ENCODE data around the gene INTS6.

The INTS6 gene

DNA sequence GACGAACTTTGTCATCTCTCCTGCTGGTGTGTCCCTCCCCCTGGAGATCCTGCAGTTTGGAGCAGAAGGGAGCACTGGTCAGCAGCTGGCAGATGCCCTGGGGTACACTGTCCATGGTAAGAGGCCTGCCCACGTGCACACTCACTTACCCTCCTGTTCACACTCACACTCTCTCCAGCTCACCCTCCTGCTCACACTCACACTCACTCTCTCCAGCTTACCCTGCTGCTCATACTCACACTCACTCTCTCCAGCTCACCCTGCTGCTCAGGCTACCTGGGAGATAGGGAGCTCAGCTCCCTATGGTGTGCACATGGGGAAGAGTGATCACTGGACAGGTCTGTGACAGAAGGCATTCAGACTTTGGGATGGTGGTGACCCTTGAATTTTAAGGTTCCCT, 111.6 kb downstream of the INTS6 start:
- no peak for DNase-seq

GRCh38 chr13:51339952-51340732, 112.7 kb downstream of the INTS6 start:
- no peak for DNase-seq

GRCh38 chr13:51339354-51339753, 113.5 kb downstream of the INTS6 start, which contains the start of gene SERPINE3:
Gene SERPINE3 (plus strand): TSS chr13:51339691. CDS start chr13:51341092, 1,401 bp downstream.
- DNase-seq: no peak

DNA sequence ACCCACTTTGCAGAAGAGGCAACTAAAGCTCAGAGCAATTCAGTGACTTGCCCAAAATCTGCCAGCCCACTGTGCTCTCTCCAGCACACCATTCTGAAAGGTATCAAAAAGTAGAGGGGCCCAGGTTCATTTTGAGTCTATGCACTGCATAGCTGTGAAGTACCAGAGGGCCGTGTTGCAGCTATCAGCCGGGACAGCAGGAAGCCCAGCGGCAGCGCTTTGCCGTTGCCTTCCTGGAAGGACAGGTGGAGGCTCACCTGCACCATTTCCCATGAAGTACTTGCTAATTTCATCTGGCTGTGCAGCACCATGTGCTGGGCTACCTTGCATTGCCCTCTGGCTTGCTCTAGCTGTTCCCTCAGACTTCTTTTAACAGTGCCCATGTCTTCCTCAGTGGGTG, 116.1 kb downstream of the INTS6 start:
- DNase-seq: no peak

- no peak for DNase-seq
These were observed 119.0 kb downstream of the INTS6 start for GRCh38 chr13:51333826-51334225.

DNA sequence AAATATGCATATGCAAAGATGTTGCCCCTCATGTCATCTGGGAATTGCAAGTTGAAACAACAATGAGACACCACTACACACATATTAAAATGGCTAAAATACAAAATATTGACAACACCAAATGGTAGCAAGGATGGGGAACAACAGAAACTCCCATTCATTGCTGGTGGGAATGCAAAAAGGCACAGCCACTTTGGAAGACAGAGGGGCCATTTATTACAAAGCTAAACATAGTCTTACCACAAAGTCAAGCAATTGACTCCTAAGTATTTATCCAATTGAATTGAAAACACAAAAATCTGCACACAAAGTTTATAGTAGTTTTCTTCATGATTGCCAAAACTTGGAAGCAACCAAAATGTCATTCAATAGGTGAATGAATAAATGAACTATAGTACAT, 119.4 kb downstream of the INTS6 start:
- DNase-seq: no peak

GRCh38 chr13:51332566-51333361, 120.1 kb downstream of the INTS6 start:
- DNase-seq: no peak

GRCh38 chr13:51331354-51331861, 121.4 kb downstream of the INTS6 start:
- DNase-seq: no peak

GRCh38 chr13:51330791-51331190, 122.0 kb downstream of the INTS6 start:
- peak; percentile 41 for DNase-seq

GRCh38 chr13:51329606-51330005, 123.2 kb downstream of the INTS6 start:
- DNase-seq: no peak

- no peak for DNase-seq
These were observed 124.3 kb downstream of the INTS6 start for GRCh38 chr13:51328488-51328887.

- no peak for DNase-seq
These were observed 124.9 kb downstream of the INTS6 start for GRCh38 chr13:51327961-51328360.

GRCh38 chr13:51326777-51327176, 126.1 kb downstream of the INTS6 start:
- peak; percentile 37 for DNase-seq

DNA sequence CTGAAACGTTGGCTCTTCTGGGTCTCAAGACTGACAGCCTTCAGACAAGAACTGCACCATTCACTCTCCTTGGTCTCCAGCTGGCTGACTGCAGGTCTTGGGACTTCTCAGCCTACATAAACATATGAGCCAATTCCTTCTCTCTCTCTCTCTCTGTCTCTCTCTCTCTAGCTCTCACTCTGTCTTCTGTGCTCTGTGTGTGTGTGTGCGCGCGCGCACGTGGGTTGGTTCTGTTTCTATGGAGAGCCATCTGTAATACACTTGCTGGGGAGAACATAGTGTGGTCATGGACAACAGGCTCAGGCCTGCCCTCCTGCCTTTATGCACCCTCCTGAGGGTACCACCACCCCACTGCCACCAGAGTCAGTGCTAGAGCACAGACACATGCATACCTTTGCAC, 127.0 kb downstream of the INTS6 start:
- DNase-seq: no peak

- DNase-seq: no peak
These were observed 128.0 kb downstream of the INTS6 start for GRCh38 chr13:51324714-51325420.

DNA sequence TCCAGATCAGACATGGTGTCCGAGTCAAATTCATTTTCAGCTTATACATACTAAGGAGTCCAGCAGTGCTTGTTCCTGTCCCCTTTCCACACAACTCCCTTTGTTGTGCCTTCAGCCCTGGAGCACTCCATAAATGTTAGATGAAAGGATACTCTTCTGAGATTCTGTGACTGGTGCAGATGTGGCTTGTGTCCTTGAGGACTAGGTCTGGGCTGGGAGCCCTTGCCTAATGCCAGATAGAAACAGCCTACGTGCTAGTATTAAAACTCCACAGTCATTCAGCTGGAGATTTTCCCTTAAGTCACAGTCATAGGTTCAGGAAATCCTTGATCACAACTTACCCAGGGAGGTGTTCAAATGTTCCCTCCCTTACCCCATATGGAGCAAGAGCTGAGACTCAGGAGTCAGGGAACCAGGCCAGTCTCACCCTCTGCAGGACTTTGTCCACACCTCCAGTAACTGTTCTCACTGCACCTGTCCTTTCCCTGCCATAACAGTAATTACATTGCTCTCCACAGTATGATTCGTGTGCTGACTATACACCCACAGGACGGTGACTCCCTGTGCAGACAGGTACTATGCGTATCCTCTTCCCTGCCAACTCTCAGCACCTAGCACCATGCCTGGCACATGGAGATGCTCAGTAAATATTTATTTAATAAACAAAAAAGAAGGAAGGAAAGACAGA, 128.9 kb downstream of the INTS6 start:
- no peak for DNase-seq

GRCh38 chr13:51322826-51323225, 130.0 kb downstream of the INTS6 start:
- DNase-seq: no peak

DNA sequence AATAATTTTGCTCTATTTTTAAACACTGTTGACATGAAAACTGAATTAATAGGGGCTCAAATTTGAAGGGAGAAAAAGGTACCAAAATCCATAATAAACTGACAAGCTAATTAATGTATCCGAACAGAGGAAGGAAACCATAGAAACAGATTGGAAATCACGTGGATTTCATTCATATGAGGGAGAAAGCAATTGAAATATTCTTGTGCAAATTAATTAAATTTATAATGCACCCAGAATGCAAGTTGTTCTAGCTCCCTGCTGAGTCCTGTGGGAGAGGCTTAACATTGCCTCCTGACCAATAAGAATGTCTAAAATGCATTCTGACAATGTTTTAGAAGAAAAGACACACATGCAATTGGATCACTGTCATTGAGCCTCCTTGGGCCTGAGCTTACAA, 131.0 kb downstream of the INTS6 start:
- peak; percentile 21 for DNase-seq

DNA sequence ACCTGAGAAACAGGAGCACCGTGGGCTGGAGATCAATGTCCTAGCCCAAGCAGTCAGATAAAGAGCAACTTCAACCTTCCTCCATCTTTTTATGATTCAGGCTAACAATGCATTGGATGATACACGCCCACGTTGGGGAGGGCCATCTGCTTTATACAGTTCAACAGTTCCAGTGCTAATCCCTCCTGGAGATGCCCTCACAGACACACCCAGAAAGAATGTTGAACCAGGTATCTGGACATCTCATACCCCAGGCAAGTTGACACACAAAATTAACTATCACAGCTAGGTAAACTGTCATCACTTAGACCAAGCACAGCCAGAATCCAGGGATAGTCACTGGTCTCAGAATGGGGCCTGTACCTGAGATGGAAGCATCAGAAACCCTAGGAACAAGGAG, 134.0 kb downstream of the INTS6 start:
- no peak for DNase-seq

DNA sequence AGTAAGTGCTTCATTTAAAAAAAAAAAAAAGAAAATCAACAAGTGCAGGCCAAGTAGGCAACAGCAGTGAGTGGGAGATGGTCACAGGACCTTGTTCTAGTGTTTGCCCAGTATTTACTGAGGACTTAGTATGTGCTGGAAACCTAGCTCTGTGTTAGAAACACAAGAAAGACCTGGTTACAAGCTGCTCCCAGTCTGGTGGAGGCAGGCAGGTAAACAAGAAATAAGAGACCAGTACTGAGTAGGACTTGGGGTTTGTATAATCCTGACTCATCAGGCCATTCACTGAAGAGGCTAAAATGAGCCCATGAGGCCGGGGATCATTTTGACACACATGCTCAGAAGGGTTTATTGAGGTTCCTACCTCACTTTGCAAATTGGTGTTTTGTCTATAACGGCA, 134.8 kb downstream of the INTS6 start:
- no peak for DNase-seq

DNA sequence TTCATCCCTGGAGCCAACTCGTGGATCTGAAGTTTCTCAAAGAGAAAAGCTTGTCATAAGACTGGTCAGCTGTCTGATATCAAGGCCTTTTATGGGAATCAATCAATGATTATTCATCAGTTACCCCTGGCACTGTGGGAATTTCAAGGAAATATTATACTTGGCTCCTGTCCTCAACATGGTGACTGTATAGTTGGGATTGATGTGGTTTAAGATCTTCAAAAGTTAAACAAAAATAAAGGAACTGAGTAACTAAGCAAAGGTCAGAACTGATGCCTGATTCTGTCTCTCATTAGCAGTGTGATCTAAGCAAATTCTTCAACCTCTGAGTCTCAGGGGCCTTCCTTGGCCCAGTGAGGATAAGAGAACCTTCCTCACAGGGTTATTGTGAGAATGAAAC, 135.6 kb downstream of the INTS6 start:
- DNase-seq: peak; percentile 87

GRCh38 chr13:51313619-51314018, 139.2 kb downstream of the INTS6 start:
- no peak for DNase-seq
